PC-3 (cell line): ENCODE measurements around the gene IQSEC3. TPM values are rescaled to one million over a fixed set of nuclear protein-coding genes. Genes with fewer than 3 reads are reported as not detected.

Experiments used
- ATAC-seq: fragments of 200-7000 bp; cut with Tn5 transposase; 2 replicates; pipeline ENCODE4 v1.9.1; 2020; ENCODE audit warnings: mild to moderate bottlenecking, moderate library complexity
- BruUV-seq: library from RNA; stranded (reverse); fragments of 400-500 nt; replicated peaks from 2 replicates; lab custom pipeline; 2021; lab: Mats Ljungman, UMichigan
- CTCF ChIA-PET: fragments of 300-600 bp; sonication (Branson Sonifier 250); formaldehyde crosslinking; loops from one replicate; lab custom pipeline; 2022; ENCODE audit warnings: antibody characterized with exemption; lab: Charles Lee
- POLR2A ChIA-PET: fragments of 300-600 bp; sonication (Branson Sonifier 250); formaldehyde crosslinking; loops from one replicate; lab custom pipeline; 2022; ENCODE audit warnings: antibody characterized with exemption; ENCODE audit not compliant: unreplicated experiment; lab: Charles Lee
- DNase-seq: peaks from one replicate; pipeline ENCODE4 v3.0.0-alpha.2; 2015
- H2AFZ ChIP-seq: fragments of 300-600 bp; sonication (generic); 2 replicates; pipeline ENCODE4 v1.6.0; 2016; ENCODE audit warnings: antibody characterized with exemption, low read length
- H3F3A ChIP-seq: fragments of 300-600 bp; sonication (generic); one replicate; pipeline ENCODE4 v1.6.0; 2017; ENCODE audit warnings: antibody characterized with exemption, low read length, control low read depth, mild to moderate bottlenecking; ENCODE audit not compliant: unreplicated experiment
- H3K27ac ChIP-seq: fragments of 300-600 bp; sonication (generic); 2 replicates; pipeline ENCODE4 v1.5.1; 2016; ENCODE audit warnings: mild to moderate bottlenecking, low read length
- H3K27me3 ChIP-seq: fragments of 300-600 bp; sonication (generic); 2 replicates; pipeline ENCODE4 v1.6.1; 2016; ENCODE audit warnings: low read length, mixed read lengths
- H3K36me3 ChIP-seq: fragments of 300-600 bp; sonication (generic); 2 replicates; pipeline ENCODE4 v1.6.1; 2016; ENCODE audit warnings: low read depth, mixed run types, low read length, mixed read lengths
- H3K4me1 ChIP-seq: fragments of 300-600 bp; sonication (generic); 2 replicates; pipeline ENCODE4 v1.5.1; 2016; ENCODE audit warnings: low read length; ENCODE audit not compliant: insufficient read depth
- H3K4me2 ChIP-seq: fragments of 300-600 bp; sonication (generic); 2 replicates; pipeline ENCODE4 v1.6.0; 2016; ENCODE audit warnings: low read length
- H3K4me3 ChIP-seq: fragments of 300-600 bp; sonication (generic); 2 replicates; pipeline ENCODE4 v1.5.1; 2016; ENCODE audit warnings: mild to moderate bottlenecking, low read length, mixed read lengths
- H3K79me2 ChIP-seq: fragments of 300-600 bp; sonication (generic); 2 replicates; pipeline ENCODE4 v1.6.1; 2017; ENCODE audit warnings: low read length, mixed read lengths
- H3K9ac ChIP-seq: fragments of 300-600 bp; sonication (generic); 2 replicates; pipeline ENCODE4 v1.6.0; 2016; ENCODE audit warnings: mild to moderate bottlenecking, low read length
- H3K9me2 ChIP-seq: fragments of 300-600 bp; sonication (generic); replicated peaks from 2 replicates; pipeline ENCODE4 v1.6.1; 2016; ENCODE audit warnings: mixed run types, low read length, mixed read lengths
- H3K9me3 ChIP-seq: fragments of 300-600 bp; sonication (generic); 2 replicates; pipeline ENCODE4 v1.6.1; 2016; ENCODE audit warnings: low read length, mixed read lengths
- H4K20me1 ChIP-seq: fragments of 300-600 bp; sonication (generic); 2 replicates; pipeline ENCODE4 v1.6.1; 2016; ENCODE audit warnings: low read length, mixed read lengths
- EZH2 ChIP-seq: fragments of 300-600 bp; sonication (generic); IDR thresholded peaks from one replicate; pipeline ENCODE4 v1.6.1; 2017; ENCODE audit warnings: antibody characterized with exemption, mild to moderate bottlenecking, low read length; ENCODE audit not compliant: unreplicated experiment
- EZH2phosphoT487 ChIP-seq: fragments of 300-600 bp; sonication (generic); IDR thresholded peaks from 2 replicates; pipeline ENCODE4 v1.6.1; 2018; ENCODE audit warnings: mild to moderate bottlenecking, antibody characterized with exemption, low read length, borderline replicate concordance
- intact Hi-C: fragments of 100-400 bp; cut with micrococcal nuclease; formaldehyde crosslinking; loops from 2 replicates; pipeline ENCODE4 v1.9.0; 2023
- total RNA-seq: library from RNA; depleted of rRNA; stranded (reverse); fragments of >200 nt; gene quantifications from 2 replicates; pipeline ENCODE4 v1.2.3, GENCODE V29; 2014
- TF ChIP-seq, protein P1 (sequence below): fragments of 300-600 bp; sonication (generic); conservative IDR thresholded peaks from 2 replicates; pipeline ENCODE4 v1.5.1; 2017; ENCODE audit warnings: antibody characterized with exemption, low read depth, mild to moderate bottlenecking, low read length

IQSEC3 gene
- total RNA-seq, 1 experiment from 2014 or later: 0.11 TPM

DNA sequence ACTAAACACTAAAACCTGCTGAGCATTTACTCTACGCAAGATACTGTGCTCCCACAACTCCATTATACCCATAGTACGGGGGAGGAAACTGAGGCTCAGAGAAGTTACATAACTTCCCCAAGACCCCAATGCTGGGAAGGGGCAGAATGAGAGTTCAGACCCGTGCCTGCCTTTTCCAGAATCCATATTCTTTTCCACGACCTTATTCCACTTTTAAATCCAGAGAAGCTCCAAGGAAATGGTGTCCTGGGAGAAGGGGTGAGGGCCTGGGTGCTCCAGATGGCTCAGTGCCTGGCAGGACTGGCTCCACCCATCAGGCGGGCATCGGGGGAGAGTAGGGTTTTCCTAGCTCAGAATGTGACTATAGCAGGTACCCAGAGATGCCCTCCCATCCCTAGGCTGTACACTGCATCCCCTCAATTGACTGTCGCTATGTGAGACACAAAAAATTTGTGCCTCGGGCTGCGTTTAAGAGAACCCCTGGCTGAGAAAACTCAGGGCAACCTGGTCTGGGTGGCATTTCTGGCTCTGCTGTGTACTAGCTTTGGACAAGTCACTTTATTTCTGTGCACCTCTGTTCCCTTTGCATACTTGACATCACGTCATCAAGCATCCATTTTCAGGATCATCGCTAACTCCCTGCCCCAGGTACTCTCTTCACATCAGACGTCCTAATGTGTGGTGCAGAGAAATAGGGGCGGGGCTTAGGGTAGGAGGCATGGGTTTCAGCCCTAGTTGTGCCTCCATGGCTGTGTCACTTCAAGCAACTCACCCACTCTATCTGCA, 11.6 kb upstream of the IQSEC3 start:
- ATAC-seq: no peak
- no peak overlapping the region for H3K9ac ChIP-seq
- CTCF ChIA-PET: no interaction called here

DNA sequence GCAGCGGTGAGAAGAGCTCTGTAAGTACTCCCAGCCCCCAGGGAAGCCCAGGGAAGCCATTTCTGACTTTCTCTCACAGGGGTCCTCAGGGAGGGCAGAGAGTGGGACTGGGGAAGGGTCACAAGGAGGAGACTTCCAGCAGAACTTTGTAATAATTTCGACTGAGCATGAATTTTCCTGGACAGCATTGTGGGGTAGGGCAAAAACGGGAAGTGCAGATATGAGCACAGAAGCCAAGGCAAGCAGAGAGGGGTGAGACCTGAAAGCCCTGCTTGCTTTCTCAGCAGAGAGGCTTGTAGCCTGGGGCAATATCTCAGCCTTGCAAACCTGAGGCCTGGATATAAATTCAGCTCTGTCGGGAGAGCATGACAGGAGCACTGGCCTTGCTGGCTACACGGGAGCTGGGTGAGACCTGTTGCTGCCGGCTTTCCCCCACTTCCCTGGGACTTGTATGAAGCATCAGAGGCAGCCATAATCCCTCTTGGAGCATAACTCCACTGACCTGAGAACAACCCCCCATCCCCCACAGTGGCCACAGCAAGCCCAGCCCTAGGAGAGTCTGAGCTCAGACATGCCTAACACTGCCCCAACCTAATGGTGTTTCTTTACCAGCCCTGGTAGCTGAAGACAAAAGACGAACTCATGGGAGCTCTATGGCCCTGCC, 9.8 kb upstream of the IQSEC3 start:
- no peaks in the 10 kb centered on the region for H3K4me1 ChIP-seq
- ATAC-seq: no peak
- CTCF ChIA-PET: no interaction called here
- H3K27me3 ChIP-seq: peaks cover 72% of the 10 kb centered on the region
- no peaks in the 10 kb centered on the region for H3K9me3 ChIP-seq
- no peak overlapping the region for H3K27ac ChIP-seq
- DNase-seq: no peak
- H3K79me2 ChIP-seq: no peaks in the 10 kb centered on the region
- intact Hi-C loops: no loop called here
- H2AFZ ChIP-seq: no peak overlapping the region
- H3F3A ChIP-seq: no peaks in the 10 kb centered on the region
- no peaks in the 10 kb centered on the region for H3K36me3 ChIP-seq
- POLR2A ChIA-PET: no interaction called here
- no peak overlapping the region for H3K4me2 ChIP-seq
- H3K4me3 ChIP-seq: no peak overlapping the region
- BruUV-seq: no TSS peak
- TF ChIP-seq EZH2 (no peak), EZH2phosphoT487 (no peak)
- TF ChIP-seq, protein P1, sequence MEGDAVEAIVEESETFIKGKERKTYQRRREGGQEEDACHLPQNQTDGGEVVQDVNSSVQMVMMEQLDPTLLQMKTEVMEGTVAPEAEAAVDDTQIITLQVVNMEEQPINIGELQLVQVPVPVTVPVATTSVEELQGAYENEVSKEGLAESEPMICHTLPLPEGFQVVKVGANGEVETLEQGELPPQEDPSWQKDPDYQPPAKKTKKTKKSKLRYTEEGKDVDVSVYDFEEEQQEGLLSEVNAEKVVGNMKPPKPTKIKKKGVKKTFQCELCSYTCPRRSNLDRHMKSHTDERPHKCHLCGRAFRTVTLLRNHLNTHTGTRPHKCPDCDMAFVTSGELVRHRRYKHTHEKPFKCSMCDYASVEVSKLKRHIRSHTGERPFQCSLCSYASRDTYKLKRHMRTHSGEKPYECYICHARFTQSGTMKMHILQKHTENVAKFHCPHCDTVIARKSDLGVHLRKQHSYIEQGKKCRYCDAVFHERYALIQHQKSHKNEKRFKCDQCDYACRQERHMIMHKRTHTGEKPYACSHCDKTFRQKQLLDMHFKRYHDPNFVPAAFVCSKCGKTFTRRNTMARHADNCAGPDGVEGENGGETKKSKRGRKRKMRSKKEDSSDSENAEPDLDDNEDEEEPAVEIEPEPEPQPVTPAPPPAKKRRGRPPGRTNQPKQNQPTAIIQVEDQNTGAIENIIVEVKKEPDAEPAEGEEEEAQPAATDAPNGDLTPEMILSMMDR: no peak
- no peak overlapping the region for H3K9ac ChIP-seq
- H4K20me1 ChIP-seq: no peaks in the 10 kb centered on the region
- no peaks in the 10 kb centered on the region for H3K9me2 ChIP-seq

More for the DNA sequence above, 11.6 kb upstream of the IQSEC3 start:
- Histone ChIP-seq H3K9me3 (no peaks in the 10 kb centered on the region), H3F3A (no peaks in the 10 kb centered on the region), H4K20me1 (no peaks in the 10 kb centered on the region), H3K4me3 (no peak overlapping the region), H3K4me1 (no peaks in the 10 kb centered on the region), H2AFZ (no peak overlapping the region), H3K4me2 (no peak overlapping the region), H3K9me2 (no peaks in the 10 kb centered on the region), H3K79me2 (no peaks in the 10 kb centered on the region), H3K27ac (no peak overlapping the region), H3K27me3 (peaks cover 73% of the 10 kb centered on the region), H3K36me3 (no peaks in the 10 kb centered on the region)
- BruUV-seq: no TSS peak
- no peak for DNase-seq
- POLR2A ChIA-PET: no interaction called here
- TF ChIP-seq EZH2 (no peak), EZH2phosphoT487 (no peak)
- TF ChIP-seq, protein P1: no peak
- intact Hi-C loops: no loop called here

DNA sequence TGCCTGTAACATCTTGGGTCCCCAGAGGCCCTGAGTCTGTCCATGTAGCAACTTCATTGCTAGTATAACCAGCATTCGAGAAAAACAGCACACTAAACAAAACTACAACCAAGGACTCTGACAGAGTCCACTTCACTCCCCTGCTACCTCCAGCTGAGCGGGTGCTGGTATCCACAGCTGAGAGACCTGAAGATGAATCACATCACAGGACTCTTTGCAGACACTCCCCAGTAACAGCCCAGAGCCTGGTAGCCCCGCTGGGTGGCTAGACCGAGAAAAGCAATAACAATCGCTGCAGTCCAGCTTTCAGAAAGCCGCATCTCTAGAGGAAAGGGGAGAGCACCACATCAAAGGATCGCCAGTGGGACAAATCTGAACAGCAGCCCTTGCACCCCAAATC, 9.0 kb upstream of the IQSEC3 start:
- Histone ChIP-seq H2AFZ (no peak overlapping the region), H3K27me3 (peaks cover 67% of the 10 kb centered on the region)

More for the DNA sequence above, 9.0 kb upstream of the IQSEC3 start:
- no peaks in the 10 kb centered on the region for H3K9me2 ChIP-seq
- CTCF ChIA-PET: no interaction called here
- H3K9me3 ChIP-seq: no peaks in the 10 kb centered on the region
- no peak overlapping the region for H3K27ac ChIP-seq
- H3K79me2 ChIP-seq: no peaks in the 10 kb centered on the region
- no peak for DNase-seq
- H3K36me3 ChIP-seq: no peaks in the 10 kb centered on the region
- no peak overlapping the region for H3K9ac ChIP-seq
- BruUV-seq: no TSS peak
- POLR2A ChIA-PET: no interaction called here
- no peak overlapping the region for H3K4me2 ChIP-seq
- H4K20me1 ChIP-seq: no peaks in the 10 kb centered on the region
- intact Hi-C loops: no loop called here
- no peaks in the 10 kb centered on the region for H3F3A ChIP-seq
- TF ChIP-seq EZH2: no peak
- TF ChIP-seq, protein P1: no peak
- TF ChIP-seq EZH2phosphoT487: no peak
- no peak overlapping the region for H3K4me3 ChIP-seq
- H3K4me1 ChIP-seq: no peaks in the 10 kb centered on the region
- no peak for ATAC-seq
